ENCODE measurements around the gene ALKBH7.
"Not testable (repeated sequence)": the region's sequence is repeated elsewhere in the genome, so short reads cannot be mapped to it uniquely, and the experiment has no call there.

ALKBH7 gene

DNA sequence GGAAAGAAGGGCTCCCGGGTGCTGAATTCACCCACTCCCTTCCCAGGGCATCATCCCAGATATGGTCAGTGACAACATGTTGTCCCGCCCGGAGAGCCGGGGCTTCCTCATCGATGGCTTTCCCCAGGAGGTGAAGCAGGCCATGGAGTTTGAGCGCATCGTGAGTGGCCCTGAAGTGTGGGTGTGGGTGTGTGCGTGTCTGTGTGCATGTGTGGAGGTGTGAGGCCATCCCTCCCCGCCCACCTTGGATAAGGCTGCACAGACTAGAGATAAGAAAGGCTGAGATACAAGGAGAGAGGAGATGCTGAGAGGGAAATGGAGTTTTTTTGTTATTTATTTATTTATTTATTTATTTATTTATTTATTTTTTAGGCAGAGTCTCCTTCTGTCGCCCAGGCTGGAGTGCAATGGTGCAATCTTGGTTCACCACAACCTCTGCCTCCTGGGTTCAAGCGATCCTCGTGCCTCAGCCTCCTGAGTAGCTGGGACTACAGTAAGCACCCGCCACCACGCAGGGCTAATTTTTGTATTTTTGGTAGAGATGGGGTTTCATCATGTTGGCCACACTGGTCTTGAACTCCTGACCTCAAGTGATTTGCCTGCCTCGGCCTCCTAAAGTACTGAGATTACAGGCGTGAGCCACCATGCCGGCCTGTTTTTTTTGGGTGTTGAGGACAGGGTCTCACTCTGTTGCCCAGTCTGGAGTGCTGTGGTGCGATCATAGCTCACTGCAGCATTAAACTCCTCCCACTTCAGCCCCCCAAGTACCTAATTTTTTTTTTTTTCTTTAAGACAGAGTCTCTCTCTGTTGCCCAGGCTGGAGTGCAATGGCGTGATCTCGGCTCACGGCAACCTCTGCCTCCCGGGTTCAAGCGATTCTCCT is 27.7 kb downstream of the ALKBH7 start:
- not testable (repeated sequence) for DNase-seq

DNA sequence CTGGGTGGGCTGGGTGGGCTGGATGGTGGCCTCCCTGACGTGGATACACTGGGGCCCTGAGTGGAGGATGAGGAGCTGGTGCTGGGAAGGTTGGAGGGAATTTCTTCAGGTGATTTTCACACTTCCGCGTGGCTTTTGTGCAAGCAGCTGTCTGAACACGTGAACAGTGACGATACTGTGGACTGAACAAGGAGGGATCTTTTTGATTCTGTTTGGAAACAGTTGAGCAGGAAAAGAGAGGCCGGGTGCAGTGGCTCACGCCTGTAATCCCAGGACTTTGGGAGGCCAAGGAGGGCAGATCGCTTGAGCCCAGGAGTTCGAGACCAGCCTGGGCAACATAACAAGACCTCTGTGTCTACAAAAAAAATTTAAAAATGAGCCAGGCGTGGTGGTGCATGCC is 29.5 kb downstream of the ALKBH7 start:
- no peak for DNase-seq

DNA sequence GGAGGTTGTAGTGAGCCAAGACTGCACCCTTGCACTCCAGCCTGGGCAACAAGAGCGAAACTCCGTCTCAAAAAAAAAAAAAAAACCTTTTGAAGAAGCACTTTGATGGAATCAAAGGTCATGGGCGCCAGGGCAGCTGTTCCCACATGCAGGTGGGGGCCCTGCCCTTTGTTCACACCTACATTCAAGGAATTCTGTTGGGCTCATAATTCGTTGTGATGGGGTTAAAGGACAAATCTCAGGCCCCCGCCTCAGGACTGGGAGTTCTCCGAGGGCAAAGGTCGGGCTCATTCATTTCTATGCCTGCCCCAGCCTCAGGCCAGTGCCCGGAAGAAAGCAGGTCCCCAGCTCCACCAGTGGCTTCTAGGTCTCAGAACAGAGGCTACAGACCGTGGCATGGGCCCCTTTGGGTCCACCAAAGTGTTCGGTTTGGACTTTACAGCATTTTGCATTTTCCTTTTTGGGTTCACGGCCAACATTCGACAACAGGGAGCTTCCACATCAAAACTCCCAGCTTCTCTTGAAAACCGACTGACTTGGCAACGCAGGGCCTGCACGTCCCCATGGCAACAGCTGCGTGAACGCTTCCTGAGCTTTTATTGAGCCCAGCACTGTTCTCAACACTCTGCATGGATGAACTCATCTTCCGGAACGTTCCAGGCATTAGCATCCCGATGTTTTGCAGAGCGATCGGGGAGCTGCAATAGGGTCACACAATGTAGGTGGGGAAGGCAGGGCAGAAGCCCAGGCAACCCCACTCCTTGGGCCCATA is 30.4 kb downstream of the ALKBH7 start:
- peak in 47 of 51 donors; percentile 6 to 89 (median 63) for DNase-seq

DNA sequence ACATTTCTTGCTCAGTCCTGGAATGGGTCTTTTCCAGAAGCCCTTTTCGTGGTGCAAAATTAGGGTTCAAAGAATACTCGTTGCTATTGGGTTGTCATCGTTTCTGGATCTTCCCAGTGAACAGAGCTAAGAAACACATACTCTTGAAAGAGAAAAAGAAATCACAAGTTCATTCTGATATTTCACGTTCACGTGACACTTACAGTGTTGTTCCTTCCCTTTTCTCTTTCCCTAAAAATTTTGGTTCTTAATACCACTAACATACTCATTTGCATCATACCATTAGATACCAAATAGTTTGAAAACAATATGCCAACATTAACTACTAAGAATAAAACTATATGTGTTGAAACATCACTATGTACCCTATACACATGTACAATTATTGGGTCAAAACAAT is 33.8 kb downstream of the ALKBH7 start:
- DNase-seq, result no peak

DNA sequence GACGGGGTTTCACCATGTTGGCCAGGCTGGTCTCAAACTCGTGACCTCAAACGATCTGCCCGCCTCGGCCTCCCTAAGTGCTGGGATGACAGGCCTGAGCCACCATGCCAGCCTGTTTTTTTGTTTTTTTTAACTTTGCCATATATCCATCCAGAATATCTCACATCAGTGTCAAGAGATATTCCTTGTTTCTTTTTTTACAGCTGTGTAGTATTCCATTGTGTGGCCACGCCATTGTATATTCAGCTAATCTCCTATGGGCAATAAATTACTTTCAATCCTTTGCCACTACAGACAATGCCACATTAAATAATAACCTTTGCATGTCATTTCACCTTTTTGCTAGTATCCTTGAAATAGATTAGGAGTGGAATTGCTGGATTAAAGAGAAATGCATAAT is 36.8 kb downstream of the ALKBH7 start:
- no peak for DNase-seq

DNA sequence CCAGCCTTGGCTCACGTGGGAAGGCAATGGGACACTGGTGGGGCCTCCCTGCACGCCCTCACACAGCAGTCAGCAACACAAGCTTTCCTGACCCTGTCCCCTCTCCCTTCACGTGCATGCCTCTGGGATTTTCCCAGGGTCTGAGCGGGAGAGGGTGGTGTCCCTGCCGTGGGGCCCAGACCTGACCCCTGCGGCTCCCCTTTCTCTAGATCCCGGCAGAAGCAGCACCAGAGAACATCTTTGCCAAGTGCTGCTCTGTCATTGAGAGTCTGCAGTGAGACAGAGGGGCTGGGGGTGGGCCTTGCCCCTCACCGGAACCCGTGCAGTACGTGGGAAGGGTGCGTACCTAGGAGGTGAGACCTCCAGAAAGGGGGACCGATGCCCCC is 39.5 kb downstream of the ALKBH7 start:
- no peak for DNase-seq

DNA sequence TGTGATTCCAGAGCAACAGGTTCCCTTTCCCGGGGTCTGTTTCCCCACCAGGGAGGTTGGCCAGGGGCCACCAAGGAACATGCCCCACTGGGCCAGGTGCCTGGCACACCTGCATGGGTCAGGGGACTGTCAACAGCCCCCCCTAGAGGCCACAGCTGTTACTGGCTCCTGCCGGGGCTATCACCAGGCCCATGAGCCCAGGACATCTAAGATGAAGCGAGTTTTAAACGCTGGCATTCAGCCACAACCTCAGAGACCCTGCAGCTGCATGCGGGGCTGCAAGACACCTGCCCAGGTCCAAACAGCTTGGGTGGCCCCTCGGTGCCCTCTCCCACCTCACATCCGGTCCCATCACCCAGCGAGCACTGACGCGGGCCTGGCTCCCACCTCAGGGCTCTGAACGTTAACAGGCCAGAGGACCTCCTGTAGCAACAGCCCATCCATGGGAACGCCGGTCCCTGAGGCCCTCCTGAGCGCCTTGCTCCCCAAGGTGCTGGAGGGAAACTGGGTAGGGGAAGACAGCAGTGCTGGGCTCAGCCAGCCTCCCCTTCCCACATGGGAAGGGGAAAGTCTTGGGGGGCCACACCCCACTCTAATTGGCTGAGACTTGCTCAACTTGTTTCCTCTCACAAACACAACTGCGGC is 40.0 kb downstream of the ALKBH7 start:
- DNase-seq, result peak in 2 of 51 donors; percentile 6 to 10

DNA sequence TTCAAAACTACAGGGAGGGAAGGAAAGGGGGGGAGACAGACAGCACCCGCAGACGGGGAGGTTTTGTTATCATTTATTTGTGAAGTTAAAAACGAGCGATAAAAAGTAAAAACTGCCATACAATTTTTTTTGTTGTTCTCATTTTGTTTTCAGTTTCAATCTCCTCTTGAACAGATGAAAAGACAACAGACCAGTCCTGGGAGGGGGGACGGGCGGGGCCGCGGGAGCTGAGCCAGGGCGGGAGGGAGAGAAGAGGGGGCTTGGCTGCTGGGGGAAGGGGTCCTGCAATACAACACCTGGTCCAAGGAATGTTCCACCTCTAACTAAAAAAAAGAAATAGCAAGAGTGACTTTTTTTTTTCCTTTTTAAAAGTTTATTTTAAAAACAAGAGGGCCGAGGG is 40.7 kb downstream of the ALKBH7 start:
- no peak for DNase-seq

DNA sequence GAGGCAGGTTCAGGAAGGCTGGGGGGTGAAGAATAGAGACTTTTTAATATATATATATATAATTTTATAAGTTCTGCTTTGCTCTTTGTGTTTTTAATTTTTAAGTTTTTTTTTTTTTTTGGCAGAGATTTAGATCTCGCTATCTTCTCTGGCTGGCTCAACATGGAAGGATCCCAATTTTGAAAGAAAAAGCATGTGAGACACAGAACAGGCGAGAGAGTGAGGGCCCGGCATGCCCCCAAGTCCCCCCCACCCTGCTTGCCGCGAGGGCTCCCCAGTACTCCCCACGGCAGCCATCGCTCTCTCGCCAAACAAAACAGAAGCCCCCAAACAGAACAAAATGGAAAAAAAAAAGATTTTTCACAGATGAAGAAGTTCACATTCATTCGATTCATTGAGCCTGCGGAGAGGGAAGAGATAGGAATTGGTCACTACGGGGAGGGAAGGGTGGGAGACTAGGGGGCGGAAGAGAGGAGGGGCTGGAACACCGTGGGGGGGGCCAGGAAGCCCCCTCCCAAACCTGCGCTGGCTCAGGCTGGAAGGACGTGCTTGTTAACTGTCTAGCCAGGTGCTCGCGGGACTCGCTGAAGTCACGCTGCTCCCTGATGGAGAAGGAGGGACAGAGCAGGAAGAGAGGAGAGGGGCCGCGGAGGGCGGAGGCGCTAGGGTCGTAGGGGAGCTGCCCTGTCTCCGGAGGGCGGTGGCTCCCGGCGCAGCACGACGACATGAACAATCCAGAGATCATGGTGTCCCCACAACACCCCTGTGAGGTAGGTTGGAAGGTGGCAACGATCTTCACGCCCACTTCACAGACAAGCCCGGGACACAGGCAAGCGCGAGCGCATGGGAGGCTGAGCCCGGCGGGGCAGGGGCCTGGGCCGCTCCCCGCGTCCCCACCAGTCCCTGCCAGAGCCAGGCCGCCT is 41.4 kb downstream of the ALKBH7 start:
- DNase-seq, result no peak

DNA sequence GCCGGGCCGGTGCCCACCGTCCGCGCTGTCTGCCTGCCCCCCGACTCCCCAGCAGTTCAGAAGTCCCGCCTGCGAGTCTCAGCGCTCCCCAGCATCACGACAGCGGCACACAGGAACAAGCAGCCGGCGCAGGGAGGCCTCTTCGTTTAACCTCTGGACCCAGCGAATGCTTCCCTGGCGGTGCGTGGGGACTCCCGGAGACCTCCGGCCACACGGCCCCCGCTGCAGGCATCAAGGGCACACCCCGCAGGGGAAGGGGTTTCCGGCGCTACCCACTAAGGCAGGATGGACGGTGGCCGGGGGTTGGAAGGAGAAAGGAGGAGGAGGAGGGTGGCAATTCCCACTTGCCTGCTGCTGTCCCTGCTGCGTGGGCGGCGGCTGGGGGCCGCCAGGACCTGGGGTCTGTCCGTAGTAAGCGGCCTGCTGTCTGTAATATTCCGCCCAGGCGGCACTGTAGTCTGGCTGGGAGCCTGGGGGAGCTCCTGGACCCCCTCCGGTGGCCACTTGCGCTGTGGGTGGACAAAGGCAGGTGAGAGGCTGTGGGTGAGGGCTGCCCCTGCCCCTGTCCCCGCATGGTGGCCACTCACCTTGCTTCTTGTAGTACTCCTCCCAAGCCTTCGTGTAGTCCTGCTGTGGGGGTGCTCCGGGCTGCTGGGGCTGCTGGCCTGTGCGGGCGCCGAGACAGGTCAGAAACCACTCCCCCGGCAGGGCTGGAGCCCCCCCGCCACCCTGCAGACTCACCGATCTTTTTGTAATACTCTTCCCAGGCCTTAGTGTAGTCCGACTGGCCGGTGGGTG is 42.4 kb downstream of the ALKBH7 start:
- DNase-seq, result no peak

DNA sequence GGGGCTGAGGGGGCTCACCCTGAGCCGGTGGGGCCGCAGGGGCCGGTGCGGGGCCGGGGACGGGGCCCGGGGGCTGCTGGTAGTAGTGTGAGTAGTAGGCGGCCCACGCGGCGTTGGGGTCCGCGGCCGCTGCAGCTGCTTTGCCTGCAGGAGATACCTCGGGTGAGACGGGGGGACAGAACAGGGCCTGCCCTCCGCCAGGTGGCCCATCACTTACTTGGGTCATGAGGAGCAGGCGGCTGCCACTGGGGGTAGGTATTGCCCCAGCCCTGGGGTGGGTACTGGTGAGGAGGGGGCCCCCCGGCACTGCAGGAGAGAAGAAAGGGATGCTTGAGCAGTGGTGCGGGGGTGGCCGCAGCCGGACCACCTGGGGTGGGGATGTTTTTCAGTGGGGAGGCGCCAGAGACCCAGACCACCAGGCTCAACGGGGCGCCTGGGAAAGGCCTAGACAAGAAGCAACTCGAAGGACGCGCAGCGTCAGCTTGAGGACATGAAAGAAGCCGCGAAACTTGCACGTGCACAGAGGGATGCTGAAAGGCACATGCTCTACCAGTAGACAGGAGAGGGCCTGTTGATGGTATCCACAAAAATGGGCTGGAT is 43.1 kb downstream of the ALKBH7 start:
- DNase-seq, result no peak

DNA sequence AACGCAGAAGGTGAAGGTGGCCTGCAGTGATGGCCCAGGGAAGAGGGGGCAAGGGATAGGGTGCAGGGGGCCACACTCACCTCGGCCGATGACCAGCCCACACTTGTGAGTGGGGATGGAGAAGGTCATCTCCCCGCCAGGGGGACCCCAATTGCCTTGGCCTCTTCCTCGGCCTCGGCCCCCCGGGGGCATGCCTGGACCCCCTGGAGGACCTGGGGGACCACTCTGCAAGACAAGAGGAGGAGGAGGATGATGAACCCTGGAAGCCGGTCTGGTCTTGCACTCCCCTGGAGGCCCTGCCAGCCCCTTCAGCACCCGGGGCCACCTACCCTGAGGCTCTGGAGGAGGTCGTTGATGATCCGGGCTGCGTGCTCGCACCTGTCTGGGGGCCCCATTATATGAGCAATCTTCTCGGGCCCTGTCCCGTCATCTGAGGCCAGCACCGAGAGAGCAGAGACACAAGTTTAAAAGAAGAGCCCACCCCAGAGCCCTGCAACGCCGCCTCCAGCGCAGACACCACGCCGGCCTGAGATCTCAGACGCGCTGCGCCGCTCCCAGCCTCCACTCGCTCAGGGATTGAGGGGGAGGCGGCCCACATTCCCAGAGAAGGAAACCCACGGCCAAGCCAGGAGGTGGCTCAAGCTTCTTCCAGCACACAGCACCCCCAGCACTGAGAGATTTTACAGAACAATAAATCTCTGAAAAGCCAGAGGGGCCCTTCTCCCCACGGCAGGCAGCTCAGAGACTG is 44.2 kb downstream of the ALKBH7 start:
- no peak for DNase-seq

DNA sequence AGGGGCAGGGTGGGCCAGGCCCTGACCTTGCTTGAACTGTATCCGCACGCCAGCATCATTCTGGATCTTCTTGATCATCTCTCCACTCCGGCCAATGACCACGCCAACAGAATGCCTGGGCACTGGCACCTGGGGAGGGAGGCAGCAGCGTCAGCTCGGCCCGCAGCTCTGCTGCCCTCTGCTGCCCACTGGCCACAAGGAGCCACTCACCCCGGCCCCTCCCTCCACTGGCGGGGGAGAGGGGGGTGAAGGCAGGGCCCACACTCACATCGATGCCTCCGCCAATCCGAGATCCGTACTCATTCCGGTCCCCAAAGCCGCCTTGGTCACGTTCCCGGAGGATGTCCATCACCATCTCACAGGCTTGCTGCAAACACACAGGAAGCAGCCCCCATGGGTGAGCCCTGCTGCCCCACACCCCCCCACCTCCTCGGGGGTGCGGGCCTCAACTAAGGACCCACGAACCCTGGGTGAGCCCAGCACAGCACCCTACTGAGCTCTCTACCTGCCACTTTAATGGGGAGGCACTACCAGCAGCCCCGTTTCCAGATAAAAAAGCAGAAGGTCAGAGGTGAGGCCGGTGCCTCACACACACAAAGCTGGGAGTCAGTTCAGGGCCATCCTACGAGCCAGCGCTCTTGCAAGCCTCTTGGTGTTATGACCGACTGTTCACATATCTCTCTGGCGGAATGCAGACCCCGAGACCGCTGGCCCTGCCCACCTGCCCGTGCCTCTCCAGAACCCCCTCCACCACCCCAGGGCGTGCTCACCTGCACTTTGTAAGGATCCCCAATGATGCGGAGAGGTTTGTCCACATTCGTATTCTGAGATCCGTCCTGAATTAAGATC is 45.3 kb downstream of the ALKBH7 start:
- peak in 38 of 51 donors; percentile 3 to 77 (median 33) for DNase-seq

DNA sequence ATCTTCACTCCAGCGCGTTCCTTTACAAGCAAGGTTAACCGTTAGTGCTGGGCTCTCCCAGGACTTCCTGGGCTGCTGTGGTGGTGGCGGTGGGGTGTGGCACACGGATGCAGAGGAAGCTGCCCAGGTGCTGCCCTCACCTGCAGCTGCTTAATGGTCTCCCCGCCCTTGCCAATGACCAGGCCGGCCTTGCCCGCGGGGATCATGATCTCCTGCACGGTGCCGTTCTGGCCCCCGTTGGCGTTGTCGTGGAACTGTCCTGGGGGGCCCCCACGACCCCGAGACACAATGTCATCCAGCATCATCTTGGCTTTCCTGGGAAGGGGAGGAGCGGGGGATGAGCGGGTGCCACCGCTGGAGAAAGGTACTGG is 46.0 kb downstream of the ALKBH7 start:
- no peak for DNase-seq

DNA sequence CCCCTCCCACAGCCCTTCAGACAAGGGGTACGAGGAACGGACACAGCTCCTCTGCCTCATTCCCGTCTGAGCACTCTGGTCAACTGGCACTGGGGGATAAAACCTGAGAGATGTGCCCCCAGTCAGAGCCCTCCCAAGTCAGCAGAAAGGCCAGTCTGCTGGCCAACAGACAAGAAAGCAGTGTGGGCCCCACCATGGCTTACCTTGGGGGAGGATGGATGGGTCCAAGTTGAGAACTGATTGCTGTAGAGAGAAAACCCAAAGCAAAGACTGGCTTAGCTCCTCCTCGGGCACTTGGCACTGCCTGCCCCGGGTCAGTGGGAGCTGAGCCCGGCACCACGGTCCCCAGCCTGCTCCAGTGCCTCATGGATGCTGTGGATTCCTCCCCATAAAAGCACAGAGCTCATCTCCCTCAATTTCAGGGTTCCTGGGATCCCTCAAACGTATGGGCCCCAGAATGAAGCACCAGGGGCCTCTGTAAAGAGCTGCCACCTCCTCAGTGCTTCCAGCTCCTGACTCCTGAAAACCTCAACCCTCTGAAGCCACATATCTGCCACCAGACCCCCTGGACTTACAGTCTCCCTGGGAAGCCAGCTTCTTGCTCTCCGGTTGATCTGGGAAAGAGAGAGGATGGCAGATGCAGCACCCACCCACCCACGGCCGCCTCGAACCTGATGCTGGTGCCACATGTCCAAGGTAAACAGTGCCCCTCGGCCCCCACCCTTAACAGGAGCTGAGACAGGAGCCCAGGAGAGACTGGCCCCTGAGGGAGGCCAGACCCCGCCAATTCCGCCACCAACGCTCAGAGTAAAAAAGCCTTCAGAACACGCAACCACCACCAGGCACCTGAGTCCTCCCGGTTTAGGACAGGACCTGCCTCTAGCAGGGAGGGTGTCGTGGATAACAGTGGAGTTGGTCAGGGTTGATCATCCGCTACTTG is 48.8 kb downstream of the ALKBH7 start:
- DNase-seq, result no peak

DNA sequence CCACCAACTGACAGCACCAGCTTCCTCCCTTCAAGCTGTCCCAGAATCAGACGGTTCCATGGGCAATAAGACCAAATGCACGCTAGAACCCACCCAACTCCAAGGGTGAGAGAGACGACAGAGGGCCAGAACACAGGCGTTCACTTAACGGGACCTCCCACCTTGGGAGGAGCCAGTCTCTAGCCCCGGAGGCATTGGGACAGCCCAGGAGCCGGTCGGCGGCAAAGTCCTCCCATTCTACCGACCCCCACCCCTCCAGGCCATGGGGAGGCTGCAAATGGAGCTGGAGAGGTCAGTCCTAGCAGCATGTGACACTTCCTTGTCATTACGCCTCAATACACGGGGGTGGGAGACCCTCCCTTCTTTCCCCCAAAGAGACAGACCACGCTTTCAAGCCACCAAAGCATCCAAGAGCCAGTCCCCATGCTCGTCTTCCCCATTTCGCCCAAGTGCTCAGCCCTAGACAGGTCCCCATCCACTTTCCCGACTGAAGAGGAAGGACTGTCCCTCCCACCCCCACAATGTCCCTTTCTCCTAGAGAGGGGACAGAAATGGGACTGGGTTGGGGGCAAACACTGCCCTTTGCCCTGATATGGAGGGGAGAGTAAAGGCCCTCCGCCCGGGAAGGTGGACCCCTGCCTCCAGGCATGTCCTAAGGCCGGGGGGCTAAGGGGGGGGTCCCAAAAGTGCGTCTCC is 51.1 kb downstream of the ALKBH7 start:
- peak in 6 of 51 donors; percentile 2 to 33 (median 9) for DNase-seq
